Measurements from ENCODE around the gene PDPK1. TPM values are rescaled to one million over a fixed set of nuclear protein-coding genes. Genes with fewer than 3 reads are reported as not detected.
A peak's percentile ranks its signal among the peaks of the same experiment; 100 is the strongest.
"Not testable (repeated sequence)": the region's sequence is repeated elsewhere in the genome, so short reads cannot be mapped to it uniquely, and the experiment has no call there.

The PDPK1 gene
- total RNA-seq, 1 donor = 29.9 TPM

- DNase-seq (ENCODE audit: low read depth) = peak; percentile 94
- TF ChIP-seq CTCF (IDR thresholded peaks at IDR 0.05; ENCODE audit: insufficient read depth, low read length) = no peak
- no peak overlapping the region for H3K4me3 ChIP-seq (ENCODE audit: low read depth, low read length)
These were observed 2.2 kb upstream of the PDPK1 start for GRCh38 chr16:2535625-2536013.

- not testable (repeated sequence) for DNase-seq (ENCODE audit: low read depth)
- H3K4me3 ChIP-seq (ENCODE audit: low read depth, low read length) = peak overlapping the region; percentile 64
These were observed 1.5 kb downstream of the PDPK1 start for GRCh38 chr16:2539192-2539844.

- peak; percentile 42 for DNase-seq (ENCODE audit: low read depth)
- H3K4me3 ChIP-seq (ENCODE audit: low read depth, low read length) = not testable (repeated sequence)
- TF ChIP-seq CTCF (IDR thresholded peaks at IDR 0.05; ENCODE audit: insufficient read depth, low read length) = peak; percentile 59
These were observed 2.1 kb downstream of the PDPK1 start for GRCh38 chr16:2539845-2540458.

- DNase-seq (ENCODE audit: low read depth); H3K4me3 ChIP-seq (ENCODE audit: low read depth, low read length): not testable (repeated sequence)
These were observed 3.1 kb downstream of the PDPK1 start for GRCh38 chr16:2540912-2541311.

GRCh38 chr16:2541409-2541808, 3.6 kb downstream of the PDPK1 start:
- not testable (repeated sequence) for DNase-seq (ENCODE audit: low read depth); H3K4me3 ChIP-seq (ENCODE audit: low read depth, low read length)

- DNase-seq (ENCODE audit: low read depth) = not testable (repeated sequence)
These were observed 6.0 kb downstream of the PDPK1 start for GRCh38 chr16:2543771-2544170.

GRCh38 chr16:2550283-2550878, 12.6 kb downstream of the PDPK1 start:
- DNase-seq (ENCODE audit: low read depth); H3K4me3 ChIP-seq (ENCODE audit: low read depth, low read length): not testable (repeated sequence)

More at GRCh38 chr16:2543771-2544170, 6.0 kb downstream of the PDPK1 start:
- not testable (repeated sequence) for H3K4me3 ChIP-seq (ENCODE audit: low read depth, low read length)

GRCh38 chr16:2551420-2551889, 13.6 kb downstream of the PDPK1 start:
- not testable (repeated sequence) for H3K4me3 ChIP-seq (ENCODE audit: low read depth, low read length)
- DNase-seq (ENCODE audit: low read depth) = peak; percentile 40

- DNase-seq (ENCODE audit: low read depth); H3K4me3 ChIP-seq (ENCODE audit: low read depth, low read length): not testable (repeated sequence)
These were observed 17.0 kb downstream of the PDPK1 start for GRCh38 chr16:2554709-2555425.

GRCh38 chr16:2557150-2557549, 19.3 kb downstream of the PDPK1 start:
- DNase-seq (ENCODE audit: low read depth); H3K4me3 ChIP-seq (ENCODE audit: low read depth, low read length): not testable (repeated sequence)

GRCh38 chr16:2560131-2560797, 22.4 kb downstream of the PDPK1 start:
- H3K4me3 ChIP-seq (ENCODE audit: low read depth, low read length); DNase-seq (ENCODE audit: low read depth): not testable (repeated sequence)
